Calu3 (cell line): ENCODE measurements around the gene SLC35A3. TPM values are rescaled to one million over a fixed set of nuclear protein-coding genes. Genes with fewer than 3 reads are reported as not detected.

Experiments used
- BruUV-seq: library from RNA; stranded (reverse); fragments of 400-500 nt; replicated peaks from 2 replicates; lab custom pipeline; 2021; lab: Mats Ljungman, UMichigan
- CTCF ChIA-PET: fragments of 300-600 bp; sonication (Branson Sonifier 250); formaldehyde crosslinking; loops from one replicate; lab custom pipeline; 2022; ENCODE audit warnings: antibody characterized with exemption; lab: Charles Lee
- DNase-seq: peaks from one replicate; pipeline ENCODE4 v3.0.0; 2022
- H3K27ac Mint-ChIP-seq: one replicate; pipeline ENCODE4 v1.8.0; 2022; ENCODE audit warnings: mixed read lengths; ENCODE audit not compliant: unreplicated experiment
- H3K27me3 Mint-ChIP-seq: one replicate; pipeline ENCODE4 v1.8.0; 2022; ENCODE audit warnings: mixed read lengths; ENCODE audit not compliant: unreplicated experiment
- H3K36me3 Mint-ChIP-seq: one replicate; pipeline ENCODE4 v1.8.0; 2022; ENCODE audit warnings: mild to moderate bottlenecking, moderate library complexity, mixed read lengths; ENCODE audit not compliant: insufficient read depth, unreplicated experiment
- H3K4me1 Mint-ChIP-seq: one replicate; pipeline ENCODE4 v1.8.0; 2022; ENCODE audit warnings: mild to moderate bottlenecking, low read depth, mixed read lengths; ENCODE audit not compliant: unreplicated experiment
- H3K4me3 Mint-ChIP-seq: one replicate; pipeline ENCODE4 v1.8.0; 2022; ENCODE audit warnings: mild to moderate bottlenecking, low read depth, moderate library complexity, mixed read lengths; ENCODE audit not compliant: unreplicated experiment
- H3K9me3 Mint-ChIP-seq: one replicate; pipeline ENCODE4 v1.8.0; 2022; ENCODE audit warnings: low read depth, mixed read lengths; ENCODE audit not compliant: unreplicated experiment
- CTCF ChIP-seq: fragments of 200-600 bp; IDR thresholded peaks from one replicate; pipeline ENCODE4 v1.8.0; 2022; ENCODE audit warnings: antibody characterized with exemption; ENCODE audit not compliant: unreplicated experiment
- intact Hi-C: fragments of 100-400 bp; cut with micrococcal nuclease; formaldehyde crosslinking; loops from one replicate; pipeline ENCODE4 v1.10.0; 2022; ENCODE audit not compliant: unreplicated experiment
- total RNA-seq: library from RNA; stranded (reverse); gene quantifications from 2 replicates; pipeline ENCODE4 v1.2.3, GENCODE V29; 2022

The SLC35A3 gene
- total RNA-seq, 1 experiment from 2014 or later, result 31.2 TPM

GRCh38 chr1:99942723-99943122 is 27.1 kb upstream of the SLC35A3 start:
- Mint-ChIP-seq H3K36me3 (no peaks in the 10 kb centered on the region), H3K27ac (no peak overlapping the region), H3K4me1 (no peaks in the 10 kb centered on the region), H3K9me3 (no peaks in the 10 kb centered on the region), H3K27me3 (no peaks in the 10 kb centered on the region), H3K4me3 (no peak overlapping the region)
- CTCF ChIA-PET, result no interaction called here
- intact Hi-C loops, result no loop called here
- BruUV-seq, result no TSS peak
- DNase-seq, result no peak
- TF ChIP-seq CTCF, result no peak

DNA sequence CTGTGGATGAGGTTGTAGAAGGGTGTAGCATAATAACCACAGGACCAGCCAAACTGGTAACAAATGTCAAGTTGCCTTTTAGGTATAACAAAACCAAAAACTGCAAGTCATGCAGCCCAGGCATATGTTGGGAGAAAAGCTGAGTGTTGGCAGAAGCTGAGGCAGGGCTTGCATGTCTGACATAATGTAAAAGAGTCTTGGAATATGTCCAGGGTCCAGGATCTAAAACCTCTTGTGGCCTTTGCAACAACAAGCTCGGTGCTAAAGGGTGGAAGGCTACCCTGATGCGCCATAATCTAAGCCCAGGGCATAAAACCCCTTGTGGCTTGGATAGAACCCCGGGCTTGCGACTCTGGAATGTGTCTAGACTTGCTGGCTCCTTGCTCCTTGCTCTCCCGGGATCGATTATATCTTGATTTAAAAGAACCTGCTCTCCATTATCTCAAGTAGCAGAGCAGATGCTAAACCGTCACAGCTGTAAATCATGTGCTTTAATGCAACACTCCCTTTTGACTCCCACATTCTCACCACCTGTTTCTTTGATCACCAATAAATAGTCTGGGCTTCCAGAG is 26.5 kb upstream of the SLC35A3 start:
- Mint-ChIP-seq H3K27ac (no peak overlapping the region), H3K27me3 (no peaks in the 10 kb centered on the region), H3K9me3 (no peaks in the 10 kb centered on the region), H3K4me1 (no peaks in the 10 kb centered on the region), H3K36me3 (no peaks in the 10 kb centered on the region), H3K4me3 (no peak overlapping the region)
- BruUV-seq, result no TSS peak
- CTCF ChIA-PET, result no interaction called here
- no peak for TF ChIP-seq CTCF
- DNase-seq, result no peak
- intact Hi-C loops, result no loop called here

- H3K27ac Mint-ChIP-seq, result no peak overlapping the region
- H3K4me1 Mint-ChIP-seq, result no peaks in the 10 kb centered on the region
- H3K27me3 Mint-ChIP-seq, result no peaks in the 10 kb centered on the region
- no peak for DNase-seq
- no TSS peak for BruUV-seq
- H3K36me3 Mint-ChIP-seq, result no peaks in the 10 kb centered on the region
- no peak for TF ChIP-seq CTCF
- H3K9me3 Mint-ChIP-seq, result no peaks in the 10 kb centered on the region
- intact Hi-C loops, result no loop called here
- H3K4me3 Mint-ChIP-seq, result no peak overlapping the region
- CTCF ChIA-PET, result no interaction called here
Measured at GRCh38 chr1:99944192-99944591, 25.6 kb upstream of the SLC35A3 start.

GRCh38 chr1:99945174-99945573 is 24.6 kb upstream of the SLC35A3 start:
- Mint-ChIP-seq H3K27ac (no peak overlapping the region), H3K36me3 (no peaks in the 10 kb centered on the region), H3K4me3 (no peak overlapping the region), H3K4me1 (no peaks in the 10 kb centered on the region), H3K27me3 (no peaks in the 10 kb centered on the region), H3K9me3 (no peaks in the 10 kb centered on the region)
- CTCF ChIA-PET, result no interaction called here
- no peak for TF ChIP-seq CTCF
- no peak for DNase-seq
- intact Hi-C loops, result no loop called here
- no TSS peak for BruUV-seq
